ENCODE results near the gene CACNB4. TPM values are rescaled to one million over a fixed set of nuclear protein-coding genes. Genes with fewer than 3 reads are reported as not detected.

The CACNB4 gene
- total RNA-seq, 1 experiment from 2014 or later = 1.7 TPM

DNA sequence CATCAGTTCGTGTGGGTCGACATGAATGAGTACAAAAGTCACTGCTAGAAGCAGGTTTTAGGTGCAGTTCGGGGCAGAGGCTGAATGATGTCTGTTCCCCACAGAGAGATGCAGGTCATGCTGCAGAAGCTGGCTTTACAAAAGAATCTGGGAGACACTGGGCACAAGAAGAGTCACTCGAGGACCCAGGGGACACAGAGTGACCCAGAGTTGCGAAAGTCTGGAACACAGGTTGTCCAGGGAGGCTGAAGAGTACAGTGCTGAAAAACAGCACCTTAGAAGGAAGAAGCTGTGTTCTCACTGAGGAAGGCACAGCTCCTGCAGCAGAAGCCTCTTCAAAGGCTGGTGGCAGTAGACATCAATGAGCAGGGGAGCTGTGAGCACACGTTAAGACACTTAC lies 14.8 kb downstream of the CACNB4 start:
- in situ Hi-C loops (cut with HindIII; ENCODE audit: low pct_unique_long_range_greater_than_20kb, low sequenced_read_pairs) (no loop called here), intact Hi-C loops (cut with micrococcal nuclease; ENCODE audit: unreplicated experiment) (no loop called here)
- H3K9me3 ChIP-seq (ENCODE audit: control insufficient read depth, insufficient read depth, low read depth, low read length) = no peaks in the 10 kb centered on the region
- H3K4me3 ChIP-seq (ENCODE audit: low read depth in 2 of 2, low read length in 2 of 2) = no peak overlapping the region
- ATAC-seq = peak; percentile 30; the same call in 1 of the 2 replicates
- no peaks in the 10 kb centered on the region; the same call in 1 of the 2 replicates for H3K27me3 ChIP-seq (ENCODE audit: control insufficient read depth, insufficient read depth, low read length)
- H3K36me3 ChIP-seq (ENCODE audit: control insufficient read depth, insufficient read depth, low read length) = no peaks in the 10 kb centered on the region
- BruUV-seq (replicated peaks) = no TSS peak
- no peak for DNase-seq (ENCODE audit: low read depth, low spot score)
- ChIA-PET POLR2A (interaction anchor here (0.5 kb wide), 1 partner anchor 794 kb away, joined by 3 read pairs; no protein-coding TSS in a partner anchor), CTCF (no interaction called here)
- no peak overlapping the region for H3K27ac ChIP-seq (ENCODE audit: low read length)
- no peaks in the 10 kb centered on the region for H3K4me1 ChIP-seq (ENCODE audit: control insufficient read depth, insufficient read depth, low read length)
- TF ChIP-seq SIN3A (IDR thresholded peaks at IDR 0.05; ENCODE audit: borderline replicate concordance, insufficient read depth, low read depth, low read length) (no peak), TCF7L2 (IDR thresholded peaks at IDR 0.05; ENCODE audit: low read depth, low read length) (no peak), POLR2AphosphoS5 (IDR thresholded peaks at IDR 0.05; ENCODE audit: low read depth, low read length) (no peak)
- TF ChIP-seq, protein P1, sequence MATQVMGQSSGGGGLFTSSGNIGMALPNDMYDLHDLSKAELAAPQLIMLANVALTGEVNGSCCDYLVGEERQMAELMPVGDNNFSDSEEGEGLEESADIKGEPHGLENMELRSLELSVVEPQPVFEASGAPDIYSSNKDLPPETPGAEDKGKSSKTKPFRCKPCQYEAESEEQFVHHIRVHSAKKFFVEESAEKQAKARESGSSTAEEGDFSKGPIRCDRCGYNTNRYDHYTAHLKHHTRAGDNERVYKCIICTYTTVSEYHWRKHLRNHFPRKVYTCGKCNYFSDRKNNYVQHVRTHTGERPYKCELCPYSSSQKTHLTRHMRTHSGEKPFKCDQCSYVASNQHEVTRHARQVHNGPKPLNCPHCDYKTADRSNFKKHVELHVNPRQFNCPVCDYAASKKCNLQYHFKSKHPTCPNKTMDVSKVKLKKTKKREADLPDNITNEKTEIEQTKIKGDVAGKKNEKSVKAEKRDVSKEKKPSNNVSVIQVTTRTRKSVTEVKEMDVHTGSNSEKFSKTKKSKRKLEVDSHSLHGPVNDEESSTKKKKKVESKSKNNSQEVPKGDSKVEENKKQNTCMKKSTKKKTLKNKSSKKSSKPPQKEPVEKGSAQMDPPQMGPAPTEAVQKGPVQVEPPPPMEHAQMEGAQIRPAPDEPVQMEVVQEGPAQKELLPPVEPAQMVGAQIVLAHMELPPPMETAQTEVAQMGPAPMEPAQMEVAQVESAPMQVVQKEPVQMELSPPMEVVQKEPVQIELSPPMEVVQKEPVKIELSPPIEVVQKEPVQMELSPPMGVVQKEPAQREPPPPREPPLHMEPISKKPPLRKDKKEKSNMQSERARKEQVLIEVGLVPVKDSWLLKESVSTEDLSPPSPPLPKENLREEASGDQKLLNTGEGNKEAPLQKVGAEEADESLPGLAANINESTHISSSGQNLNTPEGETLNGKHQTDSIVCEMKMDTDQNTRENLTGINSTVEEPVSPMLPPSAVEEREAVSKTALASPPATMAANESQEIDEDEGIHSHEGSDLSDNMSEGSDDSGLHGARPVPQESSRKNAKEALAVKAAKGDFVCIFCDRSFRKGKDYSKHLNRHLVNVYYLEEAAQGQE (IDR thresholded peaks at IDR 0.05; ENCODE audit: insufficient read depth in 1 of 2, low read depth in 2 of 2, low read length in 1 of 2) = no peak
- TF ChIP-seq, protein P2, sequence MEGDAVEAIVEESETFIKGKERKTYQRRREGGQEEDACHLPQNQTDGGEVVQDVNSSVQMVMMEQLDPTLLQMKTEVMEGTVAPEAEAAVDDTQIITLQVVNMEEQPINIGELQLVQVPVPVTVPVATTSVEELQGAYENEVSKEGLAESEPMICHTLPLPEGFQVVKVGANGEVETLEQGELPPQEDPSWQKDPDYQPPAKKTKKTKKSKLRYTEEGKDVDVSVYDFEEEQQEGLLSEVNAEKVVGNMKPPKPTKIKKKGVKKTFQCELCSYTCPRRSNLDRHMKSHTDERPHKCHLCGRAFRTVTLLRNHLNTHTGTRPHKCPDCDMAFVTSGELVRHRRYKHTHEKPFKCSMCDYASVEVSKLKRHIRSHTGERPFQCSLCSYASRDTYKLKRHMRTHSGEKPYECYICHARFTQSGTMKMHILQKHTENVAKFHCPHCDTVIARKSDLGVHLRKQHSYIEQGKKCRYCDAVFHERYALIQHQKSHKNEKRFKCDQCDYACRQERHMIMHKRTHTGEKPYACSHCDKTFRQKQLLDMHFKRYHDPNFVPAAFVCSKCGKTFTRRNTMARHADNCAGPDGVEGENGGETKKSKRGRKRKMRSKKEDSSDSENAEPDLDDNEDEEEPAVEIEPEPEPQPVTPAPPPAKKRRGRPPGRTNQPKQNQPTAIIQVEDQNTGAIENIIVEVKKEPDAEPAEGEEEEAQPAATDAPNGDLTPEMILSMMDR (IDR thresholded peaks at IDR 0.05) = no peak

DNA sequence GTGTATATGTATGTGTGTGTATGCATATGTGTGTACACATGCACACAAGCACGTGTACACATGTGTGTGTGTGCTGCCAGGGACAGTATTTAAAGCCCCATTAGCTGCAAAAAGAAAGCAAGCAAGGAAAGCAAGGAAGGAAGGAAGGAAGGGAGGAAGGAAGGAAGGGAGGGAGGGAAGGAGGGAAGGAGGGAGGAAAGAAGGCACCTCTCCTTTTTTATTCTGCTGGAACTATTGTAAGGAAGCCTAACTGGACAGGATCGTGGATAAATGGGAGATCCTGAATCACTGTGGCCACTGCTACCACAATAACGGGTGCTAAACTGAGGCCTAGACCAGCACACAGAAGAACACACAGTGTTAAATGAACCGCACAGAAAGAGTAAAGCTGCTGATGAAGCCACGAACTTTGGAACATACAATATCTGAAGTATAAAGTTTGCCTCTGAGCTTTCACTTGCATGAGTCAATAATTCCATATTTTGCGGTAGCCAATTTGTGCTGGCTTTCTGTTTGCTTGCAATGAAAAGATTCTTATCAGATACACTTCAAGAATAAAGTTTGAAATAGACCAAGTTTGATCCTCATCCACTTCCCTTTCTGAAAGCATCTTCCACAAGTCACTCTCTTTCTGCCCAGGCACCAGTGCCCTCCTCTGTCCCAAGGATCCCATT lies 15.5 kb downstream of the CACNB4 start:
- CTCF ChIA-PET = no interaction called here
- BruUV-seq (replicated peaks) = no TSS peak
- in situ Hi-C loops (cut with HindIII; ENCODE audit: low pct_unique_long_range_greater_than_20kb, low sequenced_read_pairs) = no loop called here

More for the DNA sequence above, 15.5 kb downstream of the CACNB4 start:
- TF ChIP-seq TCF7L2 (IDR thresholded peaks at IDR 0.05; ENCODE audit: low read depth, low read length) = no peak
- no peak for TF ChIP-seq POLR2AphosphoS5 (IDR thresholded peaks at IDR 0.05; ENCODE audit: low read depth, low read length)
- TF ChIP-seq, protein P2 (IDR thresholded peaks at IDR 0.05) = no peak
- TF ChIP-seq, protein P1 (IDR thresholded peaks at IDR 0.05; ENCODE audit: insufficient read depth in 1 of 2, low read depth in 2 of 2, low read length in 1 of 2) = no peak
- no peak for TF ChIP-seq SIN3A (IDR thresholded peaks at IDR 0.05; ENCODE audit: borderline replicate concordance, insufficient read depth, low read depth, low read length)
- H3K27me3 ChIP-seq (ENCODE audit: control insufficient read depth, insufficient read depth, low read length) = no peaks in the 10 kb centered on the region
- H3K4me1 ChIP-seq (ENCODE audit: control insufficient read depth, insufficient read depth, low read length) = no peaks in the 10 kb centered on the region
- no peak for ATAC-seq
- no peak overlapping the region for H3K27ac ChIP-seq (ENCODE audit: low read length)
- H3K4me3 ChIP-seq (ENCODE audit: low read depth in 2 of 2, low read length in 2 of 2) = no peak overlapping the region
- intact Hi-C loops (cut with micrococcal nuclease; ENCODE audit: unreplicated experiment) = no loop called here
- POLR2A ChIA-PET = interaction anchor here (0.5 kb wide), 1 partner anchor 795 kb away, joined by 3 read pairs; no protein-coding TSS in a partner anchor
- no peaks in the 10 kb centered on the region for H3K36me3 ChIP-seq (ENCODE audit: control insufficient read depth, insufficient read depth, low read length)
- DNase-seq (ENCODE audit: low read depth, low spot score) = no peak
- no peaks in the 10 kb centered on the region for H3K9me3 ChIP-seq (ENCODE audit: control insufficient read depth, insufficient read depth, low read depth, low read length)

All from Panc1 (cell line).